HG03060 (cell line): ENCODE data around the gene NUDT3.

Experiments used
- ATAC-seq: cut with Tn5 transposase; IDR thresholded peaks from one replicate; pipeline ENCODE4 v1.9.1; 2021; ENCODE audit warnings: low read depth, moderate number of reproducible peaks; ENCODE audit not compliant: unreplicated experiment

NUDT3 gene

GRCh38 chr6:34243131-34243771 is 149.2 kb downstream of the NUDT3 start:
- no peak for ATAC-seq

GRCh38 chr6:34242252-34243130 is 150.0 kb downstream of the NUDT3 start:
- no peak for ATAC-seq

- no peak for ATAC-seq
These were observed 150.9 kb downstream of the NUDT3 start for GRCh38 chr6:34241351-34242215.

GRCh38 chr6:34240329-34241248 is 151.9 kb downstream of the NUDT3 start:
- no peak for ATAC-seq

DNA sequence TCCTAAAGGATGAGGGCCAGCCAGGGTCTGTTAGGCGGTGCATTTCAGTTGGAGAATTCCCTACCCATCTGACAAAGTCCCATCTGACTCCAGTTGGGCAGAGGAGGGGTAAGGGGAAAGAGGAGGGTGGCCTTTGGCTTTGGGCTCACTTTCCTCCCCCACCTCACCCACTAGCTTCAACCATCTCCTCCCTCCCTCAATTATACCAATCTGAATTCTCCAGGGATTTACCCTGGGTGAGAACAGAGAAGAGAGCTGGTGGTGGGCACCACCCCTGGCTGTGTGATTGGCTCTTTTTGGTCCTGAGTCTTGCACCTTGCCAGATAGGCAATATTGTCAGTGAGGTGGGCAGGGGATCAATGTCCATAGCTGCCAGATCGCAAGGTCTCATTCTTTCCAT is 152.6 kb downstream of the NUDT3 start:
- ATAC-seq = no peak

DNA sequence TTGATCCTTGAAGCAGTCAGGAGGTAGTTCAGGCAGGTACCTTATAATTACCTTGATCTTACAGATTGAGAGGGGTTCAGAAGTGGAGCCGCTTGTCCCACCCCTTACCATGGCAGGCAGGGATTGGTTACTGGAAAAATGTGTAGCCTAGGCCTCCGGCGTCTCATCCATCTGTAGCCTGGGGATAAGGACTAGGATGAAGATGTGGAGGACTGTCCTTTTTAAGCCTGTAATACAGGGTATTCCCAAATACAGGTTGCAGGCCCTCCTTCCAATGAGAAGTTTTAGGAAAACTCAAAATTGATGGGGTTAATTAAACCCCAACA is 153.0 kb downstream of the NUDT3 start:
- ATAC-seq = no peak

DNA sequence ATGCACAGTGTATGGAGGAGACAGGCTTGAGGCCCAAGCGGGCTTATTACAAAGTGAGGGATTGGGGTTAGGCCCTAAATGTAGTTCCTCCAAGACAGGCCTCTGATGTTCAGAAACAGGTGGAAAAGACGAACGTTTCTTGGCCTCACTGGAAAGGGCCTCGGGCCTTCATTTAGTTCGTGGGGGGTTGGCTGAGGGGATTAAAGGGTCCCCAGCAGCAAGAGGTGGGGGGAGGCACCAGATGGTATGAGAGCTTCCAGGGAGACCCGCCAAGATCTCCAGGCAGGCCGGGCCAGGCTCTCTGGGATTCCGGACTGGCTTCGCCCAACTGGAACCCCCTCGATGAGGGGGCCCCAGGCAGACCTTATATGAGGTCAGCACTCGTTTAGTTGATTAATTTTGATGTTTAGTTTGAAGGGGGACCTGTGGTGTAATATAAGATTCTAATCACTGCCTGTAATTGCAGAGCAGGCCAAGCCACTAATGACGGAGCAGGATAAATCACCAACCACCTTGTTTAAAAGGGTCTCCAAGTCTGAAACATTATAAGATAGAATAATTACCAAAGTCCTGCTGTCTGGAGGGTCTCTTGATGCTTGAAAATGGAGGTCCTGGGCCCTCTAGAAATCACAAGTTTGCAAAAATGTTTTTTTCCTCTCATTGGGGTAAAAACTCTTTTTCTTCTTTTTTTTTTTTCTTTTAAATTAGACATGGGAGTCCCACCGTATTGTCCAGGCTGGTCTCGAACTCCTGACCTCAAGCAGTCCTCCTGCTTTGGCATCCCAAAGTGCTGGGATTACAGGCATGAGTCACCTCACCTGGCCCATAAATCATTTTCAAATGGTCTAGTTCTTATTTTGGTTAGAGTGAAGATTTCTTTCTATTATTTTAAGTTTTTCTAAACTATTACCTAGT is 153.6 kb downstream of the NUDT3 start:
- no peak for ATAC-seq

- no peak for ATAC-seq
These were observed 154.5 kb downstream of the NUDT3 start for GRCh38 chr6:34237722-34238584.

DNA sequence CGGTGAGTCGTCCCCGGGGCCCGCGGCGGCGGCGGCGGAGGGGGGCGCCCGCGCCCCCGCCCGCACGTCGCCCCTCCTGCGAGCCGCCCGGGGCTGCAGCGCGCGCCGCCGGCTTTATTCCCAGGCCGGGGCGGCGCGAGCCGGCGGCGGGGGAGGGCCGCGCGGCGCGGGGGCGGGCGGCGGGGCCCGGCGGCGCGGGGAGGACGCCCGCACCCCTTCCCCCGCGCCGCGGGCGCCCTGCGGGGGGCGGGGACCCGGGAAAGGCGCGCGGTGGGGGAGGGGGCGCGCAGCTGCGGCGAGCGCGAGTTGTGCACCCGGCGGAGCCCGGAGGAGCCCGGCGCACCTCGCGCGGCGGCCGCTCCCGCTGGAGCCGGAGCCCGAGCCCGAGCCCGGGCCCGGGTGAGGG is 155.2 kb downstream of the NUDT3 start:
- ATAC-seq = no peak

DNA sequence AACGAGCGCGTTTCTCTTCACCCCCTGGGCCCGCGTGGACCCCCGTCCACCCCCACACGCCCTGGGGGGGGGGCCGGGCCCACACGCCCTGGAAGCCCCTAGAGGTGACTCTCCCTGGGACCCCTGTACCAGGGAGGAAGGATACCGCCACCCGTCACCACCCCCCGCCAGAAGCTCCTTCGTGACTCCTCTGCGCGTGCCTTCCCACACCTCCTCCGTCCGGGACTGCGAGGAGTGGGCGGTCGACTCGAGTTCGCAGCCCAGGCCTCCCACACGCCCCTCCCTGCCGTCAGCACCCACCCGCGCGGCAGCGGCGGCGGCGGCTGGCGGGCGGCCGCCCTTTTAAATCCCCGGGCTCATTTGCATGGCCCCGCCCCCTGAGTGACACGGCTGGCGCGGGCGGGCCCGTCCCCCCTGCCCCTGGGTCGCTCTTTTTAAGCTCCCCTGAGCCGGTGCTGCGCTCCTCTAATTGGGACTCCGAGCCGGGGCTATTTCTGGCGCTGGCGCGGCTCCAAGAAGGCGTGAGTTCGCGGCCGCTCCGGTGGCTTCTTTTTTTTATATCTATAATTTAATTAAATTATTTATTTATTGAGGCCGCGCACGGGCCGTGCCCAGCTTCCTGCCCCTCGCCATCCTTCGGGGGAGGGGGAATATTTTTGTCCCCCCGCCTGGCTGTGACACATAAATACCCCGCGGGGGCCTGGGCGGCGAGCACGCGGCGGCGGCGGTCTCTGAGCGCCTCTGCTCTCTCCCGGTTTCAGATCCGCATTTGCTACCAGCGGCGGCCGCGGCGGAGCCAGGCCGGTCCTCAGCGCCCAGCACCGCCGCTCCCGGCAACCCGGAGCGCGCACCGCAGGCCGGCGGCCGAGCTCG is 155.8 kb downstream of the NUDT3 start, which contains the start of gene HMGA1:
TSS of gene HMGA1 (plus strand) at position 431 of the 873 bp plus-strand sequence. CDS start 3,908 bp downstream, outside the sequence.
- peak; percentile 42 for ATAC-seq

- no peak for ATAC-seq
These were observed 156.4 kb downstream of the NUDT3 start for GRCh38 chr6:34236131-34236442.

DNA sequence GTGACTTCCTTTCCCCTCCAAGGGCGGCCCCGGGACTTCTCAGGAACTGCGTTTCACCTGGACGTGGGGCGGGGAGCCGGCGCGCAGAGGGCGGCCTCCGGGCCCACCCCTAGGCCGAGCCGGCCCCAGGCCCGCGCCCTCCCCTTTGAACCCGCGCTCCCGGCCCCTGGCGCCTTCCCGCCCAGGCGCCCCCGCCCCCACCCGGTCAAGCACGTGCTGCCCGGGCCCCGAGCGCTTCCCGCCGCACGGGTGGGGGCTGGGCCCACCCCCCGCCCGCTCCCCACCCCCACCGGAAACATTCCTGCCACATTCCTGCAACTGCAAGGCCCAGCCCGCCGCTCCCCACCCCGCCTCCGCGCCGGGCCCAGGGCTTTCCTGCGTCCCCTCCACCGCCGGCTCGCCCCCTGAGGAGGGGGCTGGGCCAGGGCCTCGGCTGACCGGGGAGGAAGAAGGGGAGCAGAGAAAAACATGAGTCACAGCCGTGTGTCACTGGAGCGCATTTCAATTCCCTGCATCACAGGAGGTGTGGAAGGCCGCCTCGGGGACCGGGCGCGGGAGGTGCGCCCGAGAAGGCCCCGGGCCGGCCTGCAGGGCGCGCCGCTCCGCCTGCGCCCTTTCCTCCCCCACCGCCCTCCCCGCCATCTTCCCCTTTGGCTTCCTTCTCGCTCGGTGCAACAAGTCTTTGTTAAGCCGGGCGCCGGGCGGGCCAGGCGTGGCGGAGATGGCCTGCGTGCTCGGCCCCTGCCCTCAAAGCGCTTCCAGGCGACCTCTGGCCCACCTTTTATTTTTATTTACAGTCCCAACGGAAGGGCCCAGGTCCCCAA is 156.9 kb downstream of the NUDT3 start:
- no peak for ATAC-seq

DNA sequence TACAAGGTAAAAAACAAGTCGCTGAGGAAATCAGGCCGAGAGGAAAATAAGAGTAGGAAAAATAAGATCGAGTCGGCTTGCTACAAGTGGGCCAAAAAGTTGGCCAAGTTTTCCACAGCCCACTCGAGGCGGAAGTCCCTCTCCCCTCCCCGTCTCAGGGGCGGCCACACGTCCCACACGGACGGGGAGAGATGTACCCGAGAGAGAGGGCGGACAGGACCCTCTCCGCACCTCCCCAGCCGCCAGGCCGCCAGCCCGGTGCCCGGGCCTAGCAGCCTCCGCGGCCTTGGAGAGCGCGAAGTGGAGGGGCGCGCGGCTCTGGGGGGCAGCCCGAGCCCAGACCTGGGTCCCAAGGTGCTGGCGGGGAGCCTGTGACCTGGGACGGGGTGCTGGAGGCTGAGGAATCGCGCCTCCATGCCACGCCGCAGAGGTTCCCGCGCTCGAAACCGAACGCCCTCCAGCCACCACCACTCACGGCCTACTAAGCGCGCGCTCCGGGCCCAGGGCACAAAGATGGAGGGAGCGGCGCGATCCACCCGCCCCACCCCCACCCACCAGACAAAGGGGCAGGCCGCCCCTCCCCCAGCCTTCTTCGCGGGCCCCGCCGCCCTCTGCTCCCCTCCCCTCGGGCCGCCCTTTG is 157.7 kb downstream of the NUDT3 start:
- no peak for ATAC-seq

DNA sequence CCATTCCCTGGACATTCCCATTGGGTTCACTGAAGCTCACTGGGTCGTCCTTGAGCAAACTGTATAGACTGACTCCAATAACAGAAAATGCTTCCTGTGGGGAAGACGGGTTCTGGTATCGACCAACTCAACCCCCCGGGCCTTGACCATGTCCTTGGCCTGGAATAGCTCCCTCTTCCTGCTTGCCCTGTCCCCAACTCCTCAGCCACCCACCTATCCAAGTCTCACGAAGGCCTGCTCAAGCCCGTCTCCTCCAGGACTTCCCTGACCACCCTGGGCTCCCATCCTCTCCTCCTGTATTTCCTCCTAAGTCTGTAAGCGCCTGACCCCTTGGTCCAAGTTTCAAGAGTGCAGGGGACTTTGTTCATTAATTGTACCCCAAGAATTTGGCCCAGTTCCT is 158.6 kb downstream of the NUDT3 start:
- no peak for ATAC-seq

- ATAC-seq = no peak
These were observed 159.6 kb downstream of the NUDT3 start for GRCh38 chr6:34232901-34233300.
